ENCODE results near the gene PLEKHB1.

GRCh38 chr11:73651252-73651651 is 4.9 kb downstream of the PLEKHB1 start:
- TF ChIP-seq, protein P1, sequence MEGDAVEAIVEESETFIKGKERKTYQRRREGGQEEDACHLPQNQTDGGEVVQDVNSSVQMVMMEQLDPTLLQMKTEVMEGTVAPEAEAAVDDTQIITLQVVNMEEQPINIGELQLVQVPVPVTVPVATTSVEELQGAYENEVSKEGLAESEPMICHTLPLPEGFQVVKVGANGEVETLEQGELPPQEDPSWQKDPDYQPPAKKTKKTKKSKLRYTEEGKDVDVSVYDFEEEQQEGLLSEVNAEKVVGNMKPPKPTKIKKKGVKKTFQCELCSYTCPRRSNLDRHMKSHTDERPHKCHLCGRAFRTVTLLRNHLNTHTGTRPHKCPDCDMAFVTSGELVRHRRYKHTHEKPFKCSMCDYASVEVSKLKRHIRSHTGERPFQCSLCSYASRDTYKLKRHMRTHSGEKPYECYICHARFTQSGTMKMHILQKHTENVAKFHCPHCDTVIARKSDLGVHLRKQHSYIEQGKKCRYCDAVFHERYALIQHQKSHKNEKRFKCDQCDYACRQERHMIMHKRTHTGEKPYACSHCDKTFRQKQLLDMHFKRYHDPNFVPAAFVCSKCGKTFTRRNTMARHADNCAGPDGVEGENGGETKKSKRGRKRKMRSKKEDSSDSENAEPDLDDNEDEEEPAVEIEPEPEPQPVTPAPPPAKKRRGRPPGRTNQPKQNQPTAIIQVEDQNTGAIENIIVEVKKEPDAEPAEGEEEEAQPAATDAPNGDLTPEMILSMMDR (IDR thresholded peaks at IDR 0.05), result no peak
- TF ChIP-seq POLR2A (IDR thresholded peaks at IDR 0.05) (no peak), EP300 (IDR thresholded peaks at IDR 0.05) (no peak)

Measured in ovary (tissue), 3 donors.